ENCODE data around the gene SDK1. TPM values are rescaled to one million over a fixed set of nuclear protein-coding genes. Genes with fewer than 3 reads are reported as not detected.

SDK1 gene
- total RNA-seq, 1 donor from 2014 or later, result 10.9 TPM

GRCh38 chr7:3918576-3918975, 617.5 kb downstream of the SDK1 start:
- Mint-ChIP-seq H3K4me1 (ENCODE audit: low read depth) (peaks cover 23% of the 10 kb centered on the region), H3K36me3 (ENCODE audit: low read depth) (no peaks in the 10 kb centered on the region)

GRCh38 chr7:3922175-3922635, 621.2 kb downstream of the SDK1 start:
- no peaks in the 10 kb centered on the region for H3K9me3 Mint-ChIP-seq (ENCODE audit: low read depth)
- DNase-seq (ENCODE audit: low spot score), result no peak
- TF ChIP-seq CTCF (IDR thresholded peaks at IDR 0.05), result peak; percentile 79
- peak overlapping the region; percentile 37 for H3K4me3 Mint-ChIP-seq (ENCODE audit: unreplicated experiment)
- H3K27me3 Mint-ChIP-seq (ENCODE audit: low read depth), result no peaks in the 10 kb centered on the region
- peak overlapping the region; percentile 84 for H3K27ac Mint-ChIP-seq (ENCODE audit: unreplicated experiment)
- no peaks in the 10 kb centered on the region for H3K36me3 Mint-ChIP-seq (ENCODE audit: low read depth)
- H3K4me1 Mint-ChIP-seq (ENCODE audit: low read depth), result peaks cover 14% of the 10 kb centered on the region

More at GRCh38 chr7:3918576-3918975, 617.5 kb downstream of the SDK1 start:
- H3K27me3 Mint-ChIP-seq (ENCODE audit: low read depth), result no peaks in the 10 kb centered on the region
- no peaks in the 10 kb centered on the region for H3K9me3 Mint-ChIP-seq (ENCODE audit: low read depth)
- no peak for TF ChIP-seq CTCF (IDR thresholded peaks at IDR 0.05)
- H3K4me3 Mint-ChIP-seq (ENCODE audit: unreplicated experiment), result no peak overlapping the region
- DNase-seq (ENCODE audit: low spot score), result no peak
- no peak overlapping the region for H3K27ac Mint-ChIP-seq (ENCODE audit: unreplicated experiment)

DNA sequence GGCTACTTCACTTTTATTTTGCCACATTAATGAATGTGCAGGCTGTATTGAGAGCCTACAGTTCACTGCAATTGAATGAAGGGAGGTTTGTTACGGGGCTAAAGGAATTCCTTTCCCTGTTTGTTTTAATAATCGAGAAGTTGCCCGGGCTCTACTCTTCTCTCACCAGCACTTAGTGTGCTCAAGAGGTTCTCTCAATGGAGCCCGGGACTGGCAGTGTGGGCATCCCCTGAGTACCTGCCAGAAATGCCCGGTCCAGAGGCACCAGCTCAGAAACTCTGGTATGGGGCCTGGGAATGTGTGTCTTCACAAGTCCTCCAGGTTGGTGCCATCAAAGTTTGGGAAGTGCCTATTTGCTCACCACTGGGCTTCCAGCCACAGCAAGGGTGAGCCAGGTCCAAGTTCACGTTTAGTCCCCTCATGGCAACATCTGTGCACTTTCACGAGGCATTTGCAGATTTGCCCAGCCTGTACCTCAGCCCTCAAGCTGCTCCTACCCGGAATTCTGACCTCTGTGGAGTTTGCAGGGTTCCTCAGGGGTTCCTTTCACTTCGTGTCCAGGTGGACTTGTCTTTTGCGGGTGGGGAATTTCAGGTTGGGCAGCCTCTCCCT, 622.4 kb downstream of the SDK1 start:
- Mint-ChIP-seq H3K27me3 (ENCODE audit: low read depth) (no peaks in the 10 kb centered on the region), H3K27ac (ENCODE audit: unreplicated experiment) (no peak overlapping the region), H3K9me3 (ENCODE audit: low read depth) (no peaks in the 10 kb centered on the region), H3K4me1 (ENCODE audit: low read depth) (peaks cover 14% of the 10 kb centered on the region), H3K36me3 (ENCODE audit: low read depth) (no peaks in the 10 kb centered on the region), H3K4me3 (ENCODE audit: unreplicated experiment) (no peak overlapping the region)
- DNase-seq (ENCODE audit: low spot score), result no peak
- TF ChIP-seq CTCF (IDR thresholded peaks at IDR 0.05), result no peak

DNA sequence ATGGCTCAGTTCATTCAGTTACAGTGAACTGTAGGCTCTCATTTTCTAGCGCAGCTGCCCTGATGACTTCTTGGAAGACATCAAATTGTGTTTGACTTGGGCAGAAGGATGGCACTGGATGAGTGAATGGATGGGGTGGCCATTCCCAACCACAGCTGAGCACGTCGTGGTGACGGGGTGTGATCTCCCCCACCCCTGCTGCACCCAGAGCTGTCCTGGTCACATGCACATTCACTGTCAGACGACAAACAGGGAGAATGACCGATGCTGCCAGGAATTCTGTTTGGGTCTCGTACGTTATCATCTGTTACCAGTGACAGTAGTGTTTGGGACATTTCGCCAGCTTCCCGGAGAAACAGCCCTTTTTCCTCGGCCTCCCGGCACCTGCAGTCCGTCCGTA, 623.2 kb downstream of the SDK1 start:
- no peak for DNase-seq (ENCODE audit: low spot score)
- Mint-ChIP-seq H3K36me3 (ENCODE audit: low read depth) (no peaks in the 10 kb centered on the region), H3K9me3 (ENCODE audit: low read depth) (no peaks in the 10 kb centered on the region), H3K27me3 (ENCODE audit: low read depth) (no peaks in the 10 kb centered on the region), H3K4me1 (ENCODE audit: low read depth) (peaks cover 14% of the 10 kb centered on the region), H3K4me3 (ENCODE audit: unreplicated experiment) (no peak overlapping the region), H3K27ac (ENCODE audit: unreplicated experiment) (no peak overlapping the region)
- no peak for TF ChIP-seq CTCF (IDR thresholded peaks at IDR 0.05)

- Mint-ChIP-seq H3K27ac (ENCODE audit: unreplicated experiment) (no peak overlapping the region), H3K27me3 (ENCODE audit: low read depth) (no peaks in the 10 kb centered on the region), H3K4me1 (ENCODE audit: low read depth) (peaks cover 6% of the 10 kb centered on the region), H3K4me3 (ENCODE audit: unreplicated experiment) (no peak overlapping the region), H3K9me3 (ENCODE audit: low read depth) (no peaks in the 10 kb centered on the region), H3K36me3 (ENCODE audit: low read depth) (no peaks in the 10 kb centered on the region)
- DNase-seq (ENCODE audit: low spot score), result no peak
- no peak for TF ChIP-seq CTCF (IDR thresholded peaks at IDR 0.05)
Measured at GRCh38 chr7:3927446-3928110, 626.5 kb downstream of the SDK1 start.

Data from chondrocyte (in vitro differentiated cells).